Thoracic aorta (tissue), 2 donors: ENCODE results near the gene SOCS7. TPM values are rescaled to one million over a fixed set of nuclear protein-coding genes. Genes with fewer than 3 reads are reported as not detected.
A peak's percentile ranks its signal among the peaks of the same experiment; 100 is the strongest.

Experiments
- ATAC-seq: fragments of 150-250 bp; one replicate; pipeline ENCODE4 v1.8.0; 2017; ENCODE audit warnings: low read depth; ENCODE audit not compliant: insufficient number of reproducible peaks, low FRiP score
- DNase-seq: peaks from one replicate; pipeline ENCODE4 v3.0.0-alpha.2; 2020; ENCODE audit warnings: low spot score
- H3K27ac ChIP-seq, 2 donors: fragments of 200-600 bp; sonication (generic); 1 replicate in 1 of 2; 2 replicates in 1 of 2; pipeline ENCODE4 v1.5.1; 2016; ENCODE audit warnings: mild to moderate bottlenecking in 2 of 2, moderate library complexity in 2 of 2
- H3K27me3 ChIP-seq: fragments of 200-600 bp; sonication (generic); replicated peaks from 2 replicates; pipeline ENCODE4 v1.6.0; 2016; ENCODE audit warnings: mild to moderate bottlenecking; ENCODE audit not compliant: insufficient read depth
- H3K36me3 ChIP-seq: fragments of 200-600 bp; sonication (generic); one replicate; pipeline ENCODE4 v1.5.1; 2016
- H3K4me1 ChIP-seq, 2 donors: fragments of 200-600 bp; sonication (generic); 1 replicate in 1 of 2; 2 replicates in 1 of 2; pipeline versions ENCODE4 v1.5.1 to v1.6.0; 2016; ENCODE audit warnings: low read depth in 2 of 2, mild to moderate bottlenecking in 1 of 2; ENCODE audit not compliant: control insufficient read depth in 1 of 2
- H3K4me3 ChIP-seq: fragments of 200-600 bp; sonication (generic); 2 replicates; pipeline ENCODE4 v1.5.1; 2016; ENCODE audit warnings: mild to moderate bottlenecking
- H3K9me3 ChIP-seq: fragments of 200-600 bp; sonication (generic); 2 replicates; pipeline ENCODE4 v1.5.1; 2016
- CTCF ChIP-seq: fragments of 200-600 bp; sonication (generic); IDR thresholded peaks from one replicate; pipeline ENCODE4 v1.5.1; 2019; ENCODE audit warnings: antibody characterized with exemption
- total RNA-seq, 2 donors: library from RNA; depleted of rRNA; stranded (reverse); fragments of >200 nt; gene quantifications; one replicate each; pipeline versions ENCODE4 v1.1.0 to v1.2.3, GENCODE V29; 2016

SOCS7 gene
- total RNA-seq, 2 donors from 2014 or later = 14.3 to 21.9 TPM

- Histone ChIP-seq H3K27me3 (no peaks in the 10 kb centered on the region), H3K27ac (no peak overlapping the region), H3K36me3 (no peaks in the 10 kb centered on the region), H3K4me3 (peak overlapping the region; percentile 68), H3K9me3 (no peaks in the 10 kb centered on the region), H3K4me1 (peaks cover 20 to 37% of the 10 kb centered on the region in 2 donors)
- DNase-seq (no peak), ATAC-seq (no peak)
- no peak for TF ChIP-seq CTCF
Measured at GRCh38 chr17:38418693-38419507, 67.3 kb downstream of the SOCS7 start.

- H3K4me1 ChIP-seq = peaks cover 20 to 37% of the 10 kb centered on the region in 2 donors
- TF ChIP-seq CTCF = no peak
- H3K4me3 ChIP-seq = peak overlapping the region; percentile 68
- H3K27me3 ChIP-seq = no peaks in the 10 kb centered on the region
- H3K27ac ChIP-seq = no peak overlapping the region
- H3K9me3 ChIP-seq = no peaks in the 10 kb centered on the region
- no peak for DNase-seq
- no peak for ATAC-seq
- H3K36me3 ChIP-seq = no peaks in the 10 kb centered on the region
Measured at GRCh38 chr17:38419508-38419981, 67.9 kb downstream of the SOCS7 start.

- Histone ChIP-seq H3K4me1 (peaks cover 20 to 42% of the 10 kb centered on the region in 2 donors), H3K4me3 (no peak overlapping the region), H3K27ac (peak overlapping the region; percentile 81 to 88), H3K27me3 (no peaks in the 10 kb centered on the region), H3K9me3 (no peaks in the 10 kb centered on the region), H3K36me3 (no peaks in the 10 kb centered on the region)
- DNase-seq = no peak
- no peak for TF ChIP-seq CTCF
- no peak for ATAC-seq
Measured at GRCh38 chr17:38420518-38420917, 68.9 kb downstream of the SOCS7 start.

GRCh38 chr17:38421171-38421841, 69.7 kb downstream of the SOCS7 start:
- no peaks in the 10 kb centered on the region for H3K27me3 ChIP-seq
- no peaks in the 10 kb centered on the region for H3K36me3 ChIP-seq
- TF ChIP-seq CTCF = no peak
- peak overlapping the region; percentile 63 for H3K4me3 ChIP-seq
- H3K9me3 ChIP-seq = no peaks in the 10 kb centered on the region
- no peak for ATAC-seq
- peak overlapping the region; percentile 81 to 88 for H3K27ac ChIP-seq
- peaks cover 20 to 50% of the 10 kb centered on the region in 2 donors for H3K4me1 ChIP-seq
- no peak for DNase-seq
